Eye (tissue), 1 donor: ENCODE data around the gene CDK5RAP2.

Experiments
- DNase-seq: peaks from one replicate; pipeline ENCODE4 v3.0.0-alpha.2; 2015

The CDK5RAP2 gene

GRCh38 chr9:120377268-120378159 lies 202.5 kb downstream of the CDK5RAP2 start:
- no peak for DNase-seq

GRCh38 chr9:120376101-120376500 lies 203.9 kb downstream of the CDK5RAP2 start:
- no peak for DNase-seq

- no peak for DNase-seq
Observed at GRCh38 chr9:120375316-120375715, 204.7 kb downstream of the CDK5RAP2 start.

GRCh38 chr9:120374817-120375216 lies 205.2 kb downstream of the CDK5RAP2 start:
- DNase-seq, result no peak

- DNase-seq, result no peak
Observed at GRCh38 chr9:120374239-120374638, 205.7 kb downstream of the CDK5RAP2 start.

GRCh38 chr9:120372040-120372439 lies 207.9 kb downstream of the CDK5RAP2 start:
- DNase-seq, result no peak

GRCh38 chr9:120369608-120370220 lies 210.3 kb downstream of the CDK5RAP2 start:
- no peak for DNase-seq

- DNase-seq, result no peak
Observed at GRCh38 chr9:120368799-120369198, 211.2 kb downstream of the CDK5RAP2 start.

- DNase-seq, result peak; percentile 38
Observed at GRCh38 chr9:120366644-120367019, 213.3 kb downstream of the CDK5RAP2 start.

GRCh38 chr9:120365386-120365785 lies 214.6 kb downstream of the CDK5RAP2 start:
- no peak for DNase-seq

GRCh38 chr9:120363697-120364096 lies 216.3 kb downstream of the CDK5RAP2 start:
- DNase-seq, result no peak

- DNase-seq, result no peak
Observed at GRCh38 chr9:120362446-120362845, 217.5 kb downstream of the CDK5RAP2 start.

- DNase-seq, result no peak
Observed at GRCh38 chr9:120361551-120361950, 218.4 kb downstream of the CDK5RAP2 start.

GRCh38 chr9:120360510-120360909 lies 219.5 kb downstream of the CDK5RAP2 start:
- no peak for DNase-seq

- DNase-seq, result no peak
Observed at GRCh38 chr9:120360046-120360445, 219.9 kb downstream of the CDK5RAP2 start.

- no peak for DNase-seq
Observed at GRCh38 chr9:120358877-120359276, 221.1 kb downstream of the CDK5RAP2 start.

GRCh38 chr9:120353506-120353905 lies 226.5 kb downstream of the CDK5RAP2 start:
- DNase-seq, result peak; percentile 54

- DNase-seq, result peak; percentile 23
Observed at GRCh38 chr9:120351106-120351505, 228.9 kb downstream of the CDK5RAP2 start.

- DNase-seq, result no peak
Observed at GRCh38 chr9:120350596-120350995, 229.4 kb downstream of the CDK5RAP2 start.

GRCh38 chr9:120348951-120349429 lies 231.0 kb downstream of the CDK5RAP2 start:
- DNase-seq, result peak; percentile 79

- no peak for DNase-seq
Observed at GRCh38 chr9:120345379-120345778, 234.6 kb downstream of the CDK5RAP2 start.

GRCh38 chr9:120344230-120344629 lies 235.7 kb downstream of the CDK5RAP2 start:
- DNase-seq, result no peak

- DNase-seq, result no peak
Observed at GRCh38 chr9:120343416-120343815, 236.6 kb downstream of the CDK5RAP2 start.
